DMS153 treated with DMSO at 0.1 percent for 48 hours (cell line): Measurements from ENCODE around the gene KCTD15.

ENCODE experiments used
- DNase-seq: peaks from one replicate; lab custom pipeline; 2025; ENCODE audit not compliant: unreplicated experiment; lab: John Stamatoyannopoulos, UW

Gene KCTD15

GRCh38 chr19:33796164-33796875, at the start of gene KCTD15:
KCTD15 (plus strand) TSS chr19:33796870; CDS start chr19:33800455, 3,585 bp downstream.
- no peak for DNase-seq

- DNase-seq = no peak
Measured at GRCh38 chr19:33747273-33747672, 49.4 kb upstream of the KCTD15 start.

GRCh38 chr19:33748231-33748630, 48.4 kb upstream of the KCTD15 start:
- DNase-seq = no peak

GRCh38 chr19:33749016-33749415, 47.7 kb upstream of the KCTD15 start:
- DNase-seq = no peak

- no peak for DNase-seq
Measured at GRCh38 chr19:33749619-33750175, 47.0 kb upstream of the KCTD15 start.

- no peak for DNase-seq
Measured at GRCh38 chr19:33750587-33751435, 45.9 kb upstream of the KCTD15 start.

- DNase-seq = no peak
Measured at GRCh38 chr19:33751436-33751770, 45.3 kb upstream of the KCTD15 start.

GRCh38 chr19:33752018-33752800, 44.5 kb upstream of the KCTD15 start:
- DNase-seq = no peak

GRCh38 chr19:33752945-33753344, 43.7 kb upstream of the KCTD15 start:
- no peak for DNase-seq

GRCh38 chr19:33754361-33754760, 42.3 kb upstream of the KCTD15 start:
- no peak for DNase-seq

- DNase-seq = no peak
Measured at GRCh38 chr19:33755099-33756035, 41.3 kb upstream of the KCTD15 start.

- no peak for DNase-seq
Measured at GRCh38 chr19:33756177-33756576, 40.5 kb upstream of the KCTD15 start.

- no peak for DNase-seq
Measured at GRCh38 chr19:33758541-33759013, 38.1 kb upstream of the KCTD15 start.

GRCh38 chr19:33759356-33759755, 37.3 kb upstream of the KCTD15 start:
- DNase-seq = no peak

GRCh38 chr19:33763633-33764371, 32.9 kb upstream of the KCTD15 start:
- no peak for DNase-seq

GRCh38 chr19:33766623-33767022, 30.0 kb upstream of the KCTD15 start:
- DNase-seq = no peak

GRCh38 chr19:33767898-33768413, 28.7 kb upstream of the KCTD15 start:
- DNase-seq = no peak

GRCh38 chr19:33769208-33769607, 27.5 kb upstream of the KCTD15 start:
- DNase-seq = no peak

- no peak for DNase-seq
Measured at GRCh38 chr19:33770107-33770506, 26.6 kb upstream of the KCTD15 start.
